ENCODE results near the gene SH2B2.
A peak's percentile ranks its signal among the peaks of the same experiment; 100 is the strongest.
"Not testable (repeated sequence)": the region's sequence is repeated elsewhere in the genome, so short reads cannot be mapped to it uniquely, and the experiment has no call there.

Gene SH2B2

GRCh38 chr7:102294589-102294988, 7.9 kb downstream of the SH2B2 start:
- Histone ChIP-seq H3K4me3 (ENCODE audit: insufficient read length, low read depth) (no peak overlapping the region), H3K36me3 (ENCODE audit: insufficient read depth, insufficient read length, low read length) (no peaks in the 10 kb centered on the region), H3K9me3 (ENCODE audit: insufficient read depth, low read length) (no peaks in the 10 kb centered on the region), H3K4me1 (ENCODE audit: insufficient read depth, insufficient read length) (peaks cover 32% of the 10 kb centered on the region), H3K27me3 (ENCODE audit: insufficient read depth, insufficient read length) (no peaks in the 10 kb centered on the region), H3K9ac (ENCODE audit: insufficient read length, low read depth) (no peak overlapping the region)
- no peak for DNase-seq (ENCODE audit: low read depth, low spot score)
- TF ChIP-seq SUZ12 (IDR thresholded peaks at IDR 0.05; ENCODE audit: extremely low read depth, insufficient read depth, insufficient read length) (no peak), YY1 (IDR thresholded peaks at IDR 0.05; ENCODE audit: insufficient read depth, insufficient read length) (no peak), ZNF274 (IDR thresholded peaks at IDR 0.05; ENCODE audit: low read depth, low read length) (no peak)

GRCh38 chr7:102295346-102296178, 8.9 kb downstream of the SH2B2 start:
- H3K36me3 ChIP-seq (ENCODE audit: insufficient read depth, insufficient read length, low read length) = no peaks in the 10 kb centered on the region
- peaks cover 32% of the 10 kb centered on the region for H3K4me1 ChIP-seq (ENCODE audit: insufficient read depth, insufficient read length)
- H3K9me3 ChIP-seq (ENCODE audit: insufficient read depth, low read length) = no peaks in the 10 kb centered on the region
- no peaks in the 10 kb centered on the region for H3K27me3 ChIP-seq (ENCODE audit: insufficient read depth, insufficient read length)
- no peak overlapping the region for H3K9ac ChIP-seq (ENCODE audit: insufficient read length, low read depth)
- no peak overlapping the region for H3K4me3 ChIP-seq (ENCODE audit: insufficient read length, low read depth)
- TF ChIP-seq SUZ12 (IDR thresholded peaks at IDR 0.05; ENCODE audit: extremely low read depth, insufficient read depth, insufficient read length) (no peak), ZNF274 (IDR thresholded peaks at IDR 0.05; ENCODE audit: low read depth, low read length) (no peak), YY1 (IDR thresholded peaks at IDR 0.05; ENCODE audit: insufficient read depth, insufficient read length) (no peak)
- DNase-seq (ENCODE audit: low read depth, low spot score) = no peak

DNA sequence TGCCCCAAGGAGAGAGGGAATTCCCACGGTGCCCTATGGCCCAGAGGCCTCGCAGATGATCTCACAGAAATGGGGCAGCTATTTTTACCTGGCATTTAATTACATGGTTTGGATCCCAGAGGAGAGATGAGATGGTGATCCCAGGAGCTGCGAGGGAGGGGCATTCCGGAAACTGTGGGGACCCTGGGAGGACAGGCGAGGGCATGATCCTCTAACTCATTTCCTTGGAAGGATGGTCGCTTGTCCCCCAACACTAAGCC, 9.4 kb downstream of the SH2B2 start:
- no peak for DNase-seq (ENCODE audit: low read depth, low spot score)
- Histone ChIP-seq H3K4me3 (ENCODE audit: insufficient read length, low read depth) (no peak overlapping the region), H3K36me3 (ENCODE audit: insufficient read depth, insufficient read length, low read length) (peaks cover 2% of the 10 kb centered on the region), H3K9ac (ENCODE audit: insufficient read length, low read depth) (no peak overlapping the region), H3K27me3 (ENCODE audit: insufficient read depth, insufficient read length) (no peaks in the 10 kb centered on the region), H3K4me1 (ENCODE audit: insufficient read depth, insufficient read length) (peaks cover 28% of the 10 kb centered on the region), H3K9me3 (ENCODE audit: insufficient read depth, low read length) (no peaks in the 10 kb centered on the region)
- TF ChIP-seq YY1 (IDR thresholded peaks at IDR 0.05; ENCODE audit: insufficient read depth, insufficient read length) (no peak), SUZ12 (IDR thresholded peaks at IDR 0.05; ENCODE audit: extremely low read depth, insufficient read depth, insufficient read length) (no peak)

DNA sequence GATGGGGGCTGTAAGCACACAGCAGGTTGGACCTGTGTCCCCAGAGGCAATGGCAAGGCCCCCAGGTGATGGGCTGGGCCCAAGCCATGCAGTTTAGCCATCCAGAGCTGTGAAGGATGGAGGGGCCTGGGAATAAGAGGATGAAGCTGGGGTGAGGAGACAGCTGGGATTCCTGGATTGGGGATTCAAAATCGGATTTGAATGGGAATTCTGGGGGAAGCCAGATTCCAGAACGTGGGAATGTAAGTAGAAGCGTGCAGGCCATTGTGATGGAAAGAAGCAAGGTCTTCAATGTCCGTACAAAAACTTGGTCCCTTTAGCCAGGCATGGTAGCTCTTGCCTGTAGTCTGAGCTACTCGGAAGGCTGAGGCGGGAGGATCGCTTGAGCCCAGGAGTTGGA, 9.8 kb downstream of the SH2B2 start:
- Histone ChIP-seq H3K9me3 (ENCODE audit: insufficient read depth, low read length) (no peaks in the 10 kb centered on the region), H3K27me3 (ENCODE audit: insufficient read depth, insufficient read length) (no peaks in the 10 kb centered on the region), H3K9ac (ENCODE audit: insufficient read length, low read depth) (no peak overlapping the region), H3K4me1 (ENCODE audit: insufficient read depth, insufficient read length) (peaks cover 24% of the 10 kb centered on the region), H3K4me3 (ENCODE audit: insufficient read length, low read depth) (no peak overlapping the region), H3K36me3 (ENCODE audit: insufficient read depth, insufficient read length, low read length) (peaks cover 2% of the 10 kb centered on the region)
- DNase-seq (ENCODE audit: low read depth, low spot score) = no peak
- TF ChIP-seq YY1 (IDR thresholded peaks at IDR 0.05; ENCODE audit: insufficient read depth, insufficient read length) = no peak
- TF ChIP-seq ZNF274 (IDR thresholded peaks at IDR 0.05; ENCODE audit: low read depth, low read length) = no peak
- no peak for TF ChIP-seq SUZ12 (IDR thresholded peaks at IDR 0.05; ENCODE audit: extremely low read depth, insufficient read depth, insufficient read length)

GRCh38 chr7:102297487-102298218, 11.0 kb downstream of the SH2B2 start:
- Histone ChIP-seq H3K4me1 (ENCODE audit: insufficient read depth, insufficient read length) (peaks cover 27% of the 10 kb centered on the region), H3K9me3 (ENCODE audit: insufficient read depth, low read length) (no peaks in the 10 kb centered on the region), H3K9ac (ENCODE audit: insufficient read length, low read depth) (no peak overlapping the region), H3K36me3 (ENCODE audit: insufficient read depth, insufficient read length, low read length) (peaks cover 2% of the 10 kb centered on the region), H3K27me3 (ENCODE audit: insufficient read depth, insufficient read length) (no peaks in the 10 kb centered on the region), H3K4me3 (ENCODE audit: insufficient read length, low read depth) (no peak overlapping the region)
- DNase-seq (ENCODE audit: low read depth, low spot score) = no peak
- TF ChIP-seq YY1 (IDR thresholded peaks at IDR 0.05; ENCODE audit: insufficient read depth, insufficient read length) (no peak), SUZ12 (IDR thresholded peaks at IDR 0.05; ENCODE audit: extremely low read depth, insufficient read depth, insufficient read length) (no peak), ZNF274 (IDR thresholded peaks at IDR 0.05; ENCODE audit: low read depth, low read length) (no peak)

- H3K9me3 ChIP-seq (ENCODE audit: insufficient read depth, low read length) = no peaks in the 10 kb centered on the region
- no peaks in the 10 kb centered on the region for H3K27me3 ChIP-seq (ENCODE audit: insufficient read depth, insufficient read length)
- no peak overlapping the region for H3K9ac ChIP-seq (ENCODE audit: insufficient read length, low read depth)
- peaks cover 2% of the 10 kb centered on the region for H3K36me3 ChIP-seq (ENCODE audit: insufficient read depth, insufficient read length, low read length)
- H3K4me1 ChIP-seq (ENCODE audit: insufficient read depth, insufficient read length) = peaks cover 23% of the 10 kb centered on the region
- DNase-seq (ENCODE audit: low read depth, low spot score) = no peak
- TF ChIP-seq SUZ12 (IDR thresholded peaks at IDR 0.05; ENCODE audit: extremely low read depth, insufficient read depth, insufficient read length) = no peak
- TF ChIP-seq ZNF274 (IDR thresholded peaks at IDR 0.05; ENCODE audit: low read depth, low read length) = no peak
- no peak for TF ChIP-seq YY1 (IDR thresholded peaks at IDR 0.05; ENCODE audit: insufficient read depth, insufficient read length)
- H3K4me3 ChIP-seq (ENCODE audit: insufficient read length, low read depth) = no peak overlapping the region
Measured at GRCh38 chr7:102300643-102301221, 14.1 kb downstream of the SH2B2 start.

- Histone ChIP-seq H3K4me1 (ENCODE audit: insufficient read depth, insufficient read length) (peaks cover 18% of the 10 kb centered on the region), H3K9ac (ENCODE audit: insufficient read length, low read depth) (peak overlapping the region; percentile 11)
- not testable (repeated sequence) for H3K27me3 ChIP-seq (ENCODE audit: insufficient read depth, insufficient read length); DNase-seq (ENCODE audit: low read depth, low spot score); H3K4me3 ChIP-seq (ENCODE audit: insufficient read length, low read depth); H3K9me3 ChIP-seq (ENCODE audit: insufficient read depth, low read length); H3K36me3 ChIP-seq (ENCODE audit: insufficient read depth, insufficient read length, low read length)
Measured at GRCh38 chr7:102301367-102301766, 14.7 kb downstream of the SH2B2 start.

Measured in NT2/D1 (cell line).